Coronary artery (tissue), 2 donors: Measurements from ENCODE around the gene TMEM214.

Experiments used
- DNase-seq: peaks from one replicate; pipeline ENCODE4 v3.0.0-alpha.2; 2017; ENCODE audit warnings: low spot score
- H3K27ac ChIP-seq, 2 donors: fragments of 200-600 bp; sonication (generic); one replicate each; pipeline ENCODE4 v1.5.1; 2016 to 2019
- H3K4me3 ChIP-seq: fragments of 200-600 bp; sonication (generic); 2 replicates; pipeline ENCODE4 v1.5.1; 2016; ENCODE audit warnings: mild to moderate bottlenecking, moderate library complexity
- CTCF ChIP-seq: fragments of 200-600 bp; sonication (generic); IDR thresholded peaks from one replicate; pipeline ENCODE4 v1.5.1; 2019; ENCODE audit warnings: antibody characterized with exemption

The TMEM214 gene

GRCh38 chr2:27079233-27080139 is 46.7 kb downstream of the TMEM214 start:
- Histone ChIP-seq H3K27ac (peak overlapping the region; percentile 95 to 96), H3K4me3 (peak overlapping the region; percentile 90)
- no peak for DNase-seq
- no peak for TF ChIP-seq CTCF

- DNase-seq = no peak
- TF ChIP-seq CTCF = no peak
- H3K27ac ChIP-seq = peak overlapping the region; percentile 95 to 96
- H3K4me3 ChIP-seq = peak overlapping the region; percentile 90
Observed at GRCh38 chr2:27080140-27080469, 47.3 kb downstream of the TMEM214 start.

- TF ChIP-seq CTCF = no peak
- DNase-seq = no peak
- Histone ChIP-seq H3K27ac (peak overlapping the region; percentile 95 to 96), H3K4me3 (peak overlapping the region; percentile 90)
Observed at GRCh38 chr2:27080603-27080936, 47.8 kb downstream of the TMEM214 start.

GRCh38 chr2:27081984-27082772 is 49.4 kb downstream of the TMEM214 start:
- Histone ChIP-seq H3K4me3 (no peak overlapping the region), H3K27ac (no peak overlapping the region)
- TF ChIP-seq CTCF = no peak
- no peak for DNase-seq

GRCh38 chr2:27082773-27083409 is 50.1 kb downstream of the TMEM214 start:
- no peak overlapping the region for H3K27ac ChIP-seq
- TF ChIP-seq CTCF = no peak

GRCh38 chr2:27083410-27084296 is 50.9 kb downstream of the TMEM214 start:
- no peak for DNase-seq
- Histone ChIP-seq H3K4me3 (no peak overlapping the region), H3K27ac (no peak overlapping the region)
- TF ChIP-seq CTCF = no peak

More at GRCh38 chr2:27082773-27083409, 50.1 kb downstream of the TMEM214 start:
- no peak for DNase-seq
- no peak overlapping the region for H3K4me3 ChIP-seq
